HG03139 (cell line): ENCODE measurements around the gene ACAA1.
"Not testable (repeated sequence)": the region's sequence is repeated elsewhere in the genome, so short reads cannot be mapped to it uniquely, and the experiment has no call there.

ENCODE experiments used
- ATAC-seq: cut with Tn5 transposase; IDR thresholded peaks from one replicate; pipeline ENCODE4 v1.9.1; 2021; ENCODE audit not compliant: unreplicated experiment

The ACAA1 gene, protein sequence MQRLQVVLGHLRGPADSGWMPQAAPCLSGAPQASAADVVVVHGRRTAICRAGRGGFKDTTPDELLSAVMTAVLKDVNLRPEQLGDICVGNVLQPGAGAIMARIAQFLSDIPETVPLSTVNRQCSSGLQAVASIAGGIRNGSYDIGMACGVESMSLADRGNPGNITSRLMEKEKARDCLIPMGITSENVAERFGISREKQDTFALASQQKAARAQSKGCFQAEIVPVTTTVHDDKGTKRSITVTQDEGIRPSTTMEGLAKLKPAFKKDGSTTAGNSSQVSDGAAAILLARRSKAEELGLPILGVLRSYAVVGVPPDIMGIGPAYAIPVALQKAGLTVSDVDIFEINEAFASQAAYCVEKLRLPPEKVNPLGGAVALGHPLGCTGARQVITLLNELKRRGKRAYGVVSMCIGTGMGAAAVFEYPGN

DNA sequence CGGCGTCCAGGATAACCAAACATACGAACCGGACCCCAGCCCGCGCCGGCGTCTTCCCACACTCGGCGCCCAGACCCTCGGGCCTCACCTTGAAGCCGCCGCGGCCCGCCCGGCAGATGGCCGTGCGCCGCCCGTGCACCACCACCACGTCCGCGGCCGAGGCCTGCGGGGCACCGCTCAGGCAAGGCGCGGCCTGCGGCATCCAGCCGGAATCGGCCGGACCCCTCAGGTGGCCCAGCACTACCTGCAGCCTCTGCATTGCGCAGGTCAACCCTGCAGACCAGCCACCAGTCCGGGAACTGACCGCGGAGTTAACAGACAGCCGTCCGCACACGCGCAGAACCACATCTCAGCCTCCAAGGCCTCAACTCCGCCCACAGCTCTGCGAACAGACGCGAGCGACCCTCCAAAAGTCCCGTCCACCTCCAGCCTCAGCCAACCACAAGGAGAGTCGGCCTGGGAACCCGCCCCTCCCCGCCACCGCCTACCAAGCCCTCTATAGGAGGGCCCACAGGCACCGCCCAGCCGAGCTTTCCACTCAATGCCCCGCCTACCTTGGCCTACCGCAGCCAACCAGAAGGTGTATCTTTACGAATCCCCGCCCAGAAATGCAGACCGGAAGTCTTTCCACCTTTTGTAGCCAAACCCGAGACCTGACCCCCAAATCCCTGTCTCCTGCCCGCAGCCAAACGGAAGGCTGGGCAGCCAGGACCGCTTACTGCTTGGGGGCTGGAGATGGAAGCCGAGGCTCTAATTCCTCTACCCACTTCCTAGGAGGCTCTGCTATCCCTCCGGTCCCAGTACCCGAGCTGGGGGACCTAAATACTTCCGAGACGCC lies at the start of gene ACAA1:
Gene ACAA1, minus strand, starts transcription at position 351 of the 838 bp plus-strand sequence. Its CDS starts 92 bp downstream, at position 259.
- peak; percentile 84 for ATAC-seq

DNA sequence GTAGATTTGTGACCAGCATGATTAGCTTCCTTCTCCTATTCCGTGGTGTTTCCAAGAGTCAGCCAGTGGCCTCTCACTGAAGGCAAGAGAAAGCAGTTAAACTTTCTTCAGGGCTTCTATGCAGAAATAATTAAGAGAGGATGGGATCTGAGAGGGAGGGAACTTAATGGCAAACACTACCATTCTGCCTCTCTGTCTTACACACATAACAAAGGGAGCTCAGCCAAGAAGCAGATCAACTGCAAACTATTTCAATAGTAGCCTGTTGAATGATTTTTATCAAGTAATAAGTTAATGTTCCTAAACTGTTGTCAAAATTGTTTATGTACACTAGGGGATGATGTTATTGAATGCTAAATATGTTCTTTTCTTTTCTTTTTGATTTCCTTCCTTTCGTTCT lies 40.3 kb upstream of the ACAA1 start:
- no peak for ATAC-seq

DNA sequence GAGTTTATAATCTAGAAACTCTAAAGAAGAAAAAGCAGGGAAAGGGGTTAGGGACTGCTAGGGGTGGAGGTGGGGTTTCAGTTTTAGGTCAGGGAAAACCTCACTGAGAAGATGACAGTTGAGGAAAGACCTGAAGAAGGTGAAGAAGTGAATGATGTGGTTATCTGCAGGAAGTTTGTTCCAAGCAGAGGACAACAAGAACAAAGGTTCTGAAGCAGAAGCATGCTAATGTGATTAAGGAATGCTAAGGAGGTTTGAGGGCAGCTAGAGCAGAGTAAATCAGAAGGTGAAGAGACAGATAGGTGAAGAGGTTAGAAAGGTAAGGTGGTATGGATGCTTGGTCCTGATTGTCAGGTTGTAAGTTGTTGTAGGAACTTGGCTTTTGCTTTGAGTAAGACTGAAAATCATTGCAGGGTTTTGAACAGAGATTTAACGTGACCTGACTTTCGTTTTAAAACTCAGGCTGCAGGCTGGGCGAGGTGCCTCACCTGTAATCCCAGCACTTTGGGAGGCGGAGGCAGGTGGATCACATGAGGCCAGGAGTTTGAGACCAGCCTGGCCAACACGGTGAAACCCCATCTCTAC lies 37.0 kb upstream of the ACAA1 start:
- ATAC-seq = no peak

DNA sequence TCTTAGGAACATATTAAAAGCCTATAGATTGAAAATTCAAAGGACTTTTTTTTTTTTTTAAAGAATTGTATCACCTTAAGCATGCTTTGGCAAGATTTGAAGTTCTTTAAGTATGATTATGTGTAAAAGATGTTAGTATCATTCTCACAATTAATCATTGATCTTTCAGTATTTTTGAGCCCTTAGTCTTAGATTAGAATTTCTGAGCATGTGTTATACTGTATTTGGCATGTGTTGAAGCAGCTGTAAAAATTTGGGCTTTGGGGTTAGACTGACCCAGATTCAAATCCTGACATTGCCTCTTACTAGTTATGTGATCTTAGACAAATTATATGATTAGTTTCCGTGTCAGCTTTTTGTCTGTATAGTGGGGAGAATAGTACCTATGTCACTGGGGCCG lies 34.7 kb upstream of the ACAA1 start:
- ATAC-seq = no peak

DNA sequence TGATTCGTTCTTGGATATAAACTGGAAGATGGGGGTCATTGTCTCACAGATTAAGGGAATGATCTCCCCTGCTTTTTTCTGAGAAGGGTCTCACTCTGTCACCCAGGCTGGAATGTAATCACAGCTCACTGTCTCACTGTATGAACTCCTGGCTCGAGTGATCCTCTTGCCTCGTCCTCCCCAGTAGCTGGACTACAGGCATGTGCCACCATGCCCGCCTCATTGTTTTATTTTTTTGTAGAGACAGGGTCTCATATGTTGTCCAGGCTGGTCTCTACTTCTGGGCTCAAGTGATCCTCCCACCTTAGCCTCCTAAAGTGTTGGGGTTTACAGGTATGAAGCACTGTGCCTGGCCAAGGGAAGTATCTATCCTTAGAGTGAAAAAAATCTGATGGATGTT lies 33.8 kb upstream of the ACAA1 start:
- ATAC-seq = no peak

DNA sequence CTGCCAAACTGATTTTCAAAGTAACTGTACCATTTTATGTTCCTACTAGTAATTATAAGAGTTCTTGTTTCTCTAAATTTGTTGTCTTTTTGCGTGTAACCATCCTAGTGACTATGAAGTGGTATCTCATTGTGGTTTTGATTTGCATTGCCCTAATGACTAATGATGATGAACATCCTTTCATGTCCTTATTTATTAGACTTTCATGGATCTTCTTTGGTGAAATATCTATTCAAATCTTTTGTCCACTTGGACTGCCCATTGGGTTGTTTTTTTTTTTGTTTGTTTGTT lies 32.0 kb upstream of the ACAA1 start:
- ATAC-seq = no peak

DNA sequence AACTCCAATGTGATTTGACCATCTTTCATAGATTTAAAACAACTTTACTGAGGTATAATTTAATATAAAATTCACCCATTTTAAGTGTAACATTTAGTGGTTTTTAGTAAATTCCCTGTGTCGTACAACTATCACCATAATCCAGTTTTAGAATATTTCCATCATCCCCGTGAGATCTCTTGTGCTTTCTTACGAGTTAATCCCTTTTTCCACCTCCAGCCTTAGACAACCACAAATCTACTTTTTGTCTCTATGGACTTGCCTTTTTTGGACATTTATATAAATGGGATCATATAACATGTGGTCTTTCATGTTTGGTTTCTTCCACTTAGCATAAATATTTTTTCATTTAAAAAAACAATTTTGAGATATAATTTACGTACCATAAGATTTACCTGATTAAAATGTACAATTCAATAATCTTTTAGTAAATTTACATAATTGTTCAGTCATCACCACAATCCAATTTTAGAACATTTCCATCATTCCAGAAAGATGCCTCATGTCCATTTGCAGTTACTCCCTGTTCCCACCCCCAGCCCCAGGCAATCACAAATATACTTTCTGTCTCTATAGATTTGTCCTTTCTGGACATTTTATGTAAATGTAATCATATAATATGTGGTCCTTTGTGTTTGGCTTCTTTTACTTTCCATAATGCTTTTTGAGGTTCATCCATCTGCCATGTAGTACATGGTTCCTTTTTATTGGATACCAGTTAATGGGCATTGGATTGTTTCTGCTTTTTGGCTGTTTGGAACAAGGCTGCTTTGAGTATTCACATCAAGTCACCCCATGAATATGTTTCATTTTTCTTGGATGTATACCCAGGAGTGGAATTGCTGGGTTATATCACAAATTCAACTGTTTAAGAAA lies 31.5 kb upstream of the ACAA1 start:
- no peak for ATAC-seq

DNA sequence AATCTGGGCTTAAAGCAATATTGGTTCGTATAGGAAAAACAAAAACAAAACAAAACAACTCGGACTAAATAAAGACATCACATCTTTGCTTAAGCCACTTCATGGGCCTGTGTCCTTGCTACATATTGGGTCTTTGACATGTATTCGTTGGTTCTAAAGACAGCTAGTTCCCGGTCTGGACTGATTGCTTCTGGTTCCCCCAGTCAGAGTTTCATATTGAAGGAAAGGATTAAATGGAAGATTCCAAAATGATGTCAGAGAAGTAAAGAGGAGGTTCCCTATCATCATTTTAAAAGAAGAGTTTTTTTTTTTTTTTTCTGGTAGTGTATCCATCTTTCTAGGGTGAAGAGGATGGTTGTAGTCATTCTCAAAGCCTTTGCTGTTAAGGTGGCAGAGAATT lies 30.7 kb upstream of the ACAA1 start:
- ATAC-seq = no peak

DNA sequence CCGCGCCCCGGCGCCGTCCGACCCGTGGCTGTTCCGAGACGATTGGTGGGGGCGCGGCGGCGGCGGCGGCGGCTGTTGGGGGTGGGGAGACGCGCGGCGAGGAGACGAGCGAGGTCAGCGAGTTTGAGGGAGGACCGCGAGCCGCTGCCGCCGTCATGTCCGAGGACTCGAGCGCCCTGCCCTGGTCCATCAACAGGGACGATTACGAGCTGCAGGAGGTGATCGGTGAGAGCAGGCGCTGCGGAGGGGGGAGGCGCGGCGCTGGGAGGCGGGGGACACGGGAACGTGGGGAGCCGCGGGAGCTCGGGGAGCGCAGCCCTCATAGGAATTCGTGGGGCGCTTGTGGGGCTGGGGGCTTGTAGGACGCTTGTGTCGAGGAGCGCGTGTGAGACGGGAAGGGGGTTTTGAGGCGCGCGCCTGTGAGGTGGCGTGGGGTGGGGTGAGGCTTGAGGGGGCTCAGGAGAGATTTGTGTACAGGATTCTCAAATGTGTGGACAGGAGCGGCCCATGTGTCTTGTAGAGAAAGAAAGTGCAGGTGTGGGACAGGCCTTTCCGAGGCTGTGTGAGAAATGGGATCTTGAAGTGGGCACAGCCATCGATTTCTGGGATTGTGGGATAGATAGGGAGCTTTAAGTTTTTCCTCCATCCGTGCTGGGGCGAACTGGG lies 28.9 kb upstream of the ACAA1 start:
- ATAC-seq = no peak

DNA sequence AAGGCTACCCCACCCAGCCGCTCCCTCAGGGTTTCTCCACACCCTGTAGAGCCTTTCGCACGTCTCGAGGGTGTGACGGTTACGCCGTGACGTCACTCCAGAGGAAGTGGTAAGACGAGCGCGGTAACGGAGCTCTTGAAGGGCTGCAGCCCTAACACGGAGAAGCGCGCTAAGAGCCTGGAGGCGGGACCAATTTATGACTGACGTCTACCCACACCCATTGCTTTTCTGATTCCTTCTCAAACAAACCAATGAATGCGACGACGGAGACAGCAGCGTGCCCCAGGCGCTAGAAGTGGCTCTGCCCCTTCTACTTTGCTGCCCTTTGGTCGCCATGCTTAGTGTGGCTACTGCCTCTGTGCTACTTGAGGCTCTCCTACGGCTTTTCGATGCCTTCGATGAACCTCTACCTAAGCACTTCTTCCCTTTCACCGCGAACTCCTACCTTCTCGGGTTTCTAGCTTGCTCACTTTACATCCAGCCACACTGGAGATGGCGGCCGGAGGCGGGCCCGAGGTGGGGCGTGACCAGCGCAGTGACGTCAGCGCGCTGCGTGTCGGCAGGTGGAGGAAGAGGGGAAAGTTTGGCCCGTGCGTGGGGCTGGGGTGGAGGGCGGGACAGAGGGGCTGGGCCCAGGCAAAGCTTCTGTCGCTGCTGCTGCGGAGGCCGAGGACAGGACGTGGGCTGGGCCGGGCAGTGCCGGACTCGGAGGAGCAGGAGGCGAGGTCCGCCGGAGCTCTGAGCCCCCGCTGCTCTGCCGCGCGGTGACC lies 28.2 kb upstream of the ACAA1 start, which contains the start of gene OXSR1:
Gene OXSR1, plus strand, starts transcription at position 586 of the 770 bp plus-strand sequence. CDS start 340 bp downstream, outside the sequence.
- peak; percentile 88 for ATAC-seq

DNA sequence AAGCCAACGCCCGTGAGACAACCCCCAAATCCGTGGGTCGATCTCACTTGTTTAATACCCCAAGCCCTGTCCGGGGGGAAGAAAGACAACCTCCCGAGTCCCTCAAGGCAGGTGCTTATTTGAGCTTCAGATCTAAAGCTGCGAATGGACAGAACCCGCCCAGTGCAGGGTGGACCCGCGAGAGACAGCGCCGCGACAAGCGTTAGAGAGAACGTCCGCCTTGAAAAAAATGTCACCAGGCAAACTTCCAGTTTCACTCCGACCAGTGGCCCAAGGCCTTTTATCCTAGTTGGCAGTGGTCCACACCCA lies 27.7 kb upstream of the ACAA1 start:
- ATAC-seq = no peak

DNA sequence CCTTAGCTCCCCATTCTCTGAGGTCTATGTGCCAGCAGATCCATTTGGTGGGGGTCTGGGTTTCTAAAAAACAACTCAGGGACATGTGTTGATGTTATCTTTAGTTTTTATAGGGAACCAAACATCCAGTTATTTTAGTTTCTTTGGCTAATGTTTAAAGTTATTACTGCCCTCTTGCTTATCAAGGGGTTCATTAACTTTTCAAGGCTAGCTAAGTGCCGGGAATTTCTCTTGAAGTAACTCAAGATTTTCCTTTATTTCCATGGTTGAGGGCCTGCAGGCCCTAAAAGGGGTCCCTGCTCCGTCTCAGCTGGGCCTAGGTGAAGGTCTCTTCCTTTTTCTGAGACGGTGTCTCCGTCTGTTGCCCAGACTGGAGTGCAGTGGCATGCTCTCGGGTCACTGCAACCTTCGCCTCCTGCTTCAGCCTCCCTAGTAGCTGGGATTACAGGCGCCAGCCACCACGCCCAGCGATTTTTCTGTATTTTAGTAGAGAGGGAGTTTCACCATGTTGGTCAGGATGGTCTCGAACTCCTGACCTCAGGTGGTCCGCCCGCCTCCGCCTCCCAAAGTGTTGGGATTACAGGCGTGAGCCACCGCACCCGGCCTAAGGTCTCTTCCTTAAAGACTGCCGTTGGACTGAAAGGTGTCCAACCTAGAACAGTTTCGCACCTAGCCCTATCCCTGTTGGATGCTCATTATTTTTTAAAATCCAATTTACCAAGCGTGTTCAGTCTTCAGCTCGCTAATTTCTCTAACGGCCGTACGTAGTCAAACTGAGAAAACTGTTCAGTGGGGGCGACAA lies 27.1 kb upstream of the ACAA1 start:
- ATAC-seq = no peak

DNA sequence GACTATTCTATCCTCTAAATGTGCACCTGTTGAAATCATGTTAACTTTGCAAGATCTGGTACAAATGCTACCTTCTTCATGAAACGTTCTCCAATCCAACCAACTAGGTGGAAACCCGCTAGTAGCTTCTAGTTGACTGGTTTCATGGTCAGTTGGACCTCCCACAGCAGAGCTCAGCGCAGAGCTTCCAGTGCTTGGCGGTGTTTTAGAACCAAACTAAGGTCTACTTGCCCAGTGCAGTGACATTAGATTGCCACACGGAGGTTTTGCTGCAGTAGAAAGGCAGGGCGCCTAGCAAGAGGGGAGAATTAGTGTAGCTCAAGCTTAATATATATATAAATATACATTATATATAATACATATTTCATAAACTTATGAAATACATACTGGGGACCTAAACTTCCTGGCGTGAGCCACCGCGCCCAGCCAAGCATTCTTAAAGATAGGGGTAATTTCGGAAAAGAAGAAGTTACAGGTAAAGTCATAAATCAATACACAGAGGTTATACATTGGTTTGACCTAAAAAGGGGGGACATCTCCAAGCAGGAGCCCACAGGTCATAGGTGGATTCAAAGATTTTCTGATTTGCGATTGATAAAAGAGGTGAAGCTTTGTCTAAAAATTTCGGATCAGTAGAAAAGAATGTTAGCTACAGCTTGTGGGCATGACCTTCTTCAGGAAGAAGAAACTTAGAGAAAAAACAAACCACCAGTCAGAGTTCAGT lies 26.4 kb upstream of the ACAA1 start:
- ATAC-seq = no peak

DNA sequence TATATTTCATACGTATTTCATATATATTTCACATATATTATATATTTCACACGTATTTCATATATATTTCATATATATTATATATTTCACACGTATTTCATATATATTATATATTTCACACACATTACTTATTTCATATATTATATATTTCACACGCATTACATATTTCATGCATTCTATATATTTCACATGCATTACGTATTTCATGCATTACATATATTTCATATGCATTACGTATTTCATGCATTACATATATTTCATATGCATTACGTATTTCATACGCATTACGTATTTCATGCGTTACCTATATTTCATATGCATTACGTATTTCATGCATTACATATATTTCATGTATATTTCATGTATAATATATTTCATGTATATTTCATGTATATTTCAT lies 23.8 kb upstream of the ACAA1 start:
- ATAC-seq = not testable (repeated sequence)

DNA sequence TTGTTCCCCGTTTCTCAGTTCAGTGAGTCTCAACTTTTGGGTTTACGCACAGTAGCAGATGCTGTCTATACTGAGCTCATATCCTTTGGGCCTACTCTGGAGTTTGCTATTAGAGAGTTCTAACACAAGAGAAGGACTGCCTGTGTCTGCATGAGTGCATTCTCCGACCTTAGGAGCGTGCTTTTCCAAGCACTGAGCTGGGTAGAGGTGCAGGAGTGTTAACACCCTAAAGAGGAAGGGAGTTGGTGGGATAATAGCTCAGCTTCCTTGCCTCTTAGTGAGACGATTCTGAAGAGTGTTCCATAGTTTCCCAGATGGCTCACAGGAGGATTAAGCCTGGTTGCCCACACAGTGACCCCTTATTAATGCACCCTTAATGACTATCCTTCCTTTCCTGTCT lies 21.5 kb upstream of the ACAA1 start:
- ATAC-seq = no peak

DNA sequence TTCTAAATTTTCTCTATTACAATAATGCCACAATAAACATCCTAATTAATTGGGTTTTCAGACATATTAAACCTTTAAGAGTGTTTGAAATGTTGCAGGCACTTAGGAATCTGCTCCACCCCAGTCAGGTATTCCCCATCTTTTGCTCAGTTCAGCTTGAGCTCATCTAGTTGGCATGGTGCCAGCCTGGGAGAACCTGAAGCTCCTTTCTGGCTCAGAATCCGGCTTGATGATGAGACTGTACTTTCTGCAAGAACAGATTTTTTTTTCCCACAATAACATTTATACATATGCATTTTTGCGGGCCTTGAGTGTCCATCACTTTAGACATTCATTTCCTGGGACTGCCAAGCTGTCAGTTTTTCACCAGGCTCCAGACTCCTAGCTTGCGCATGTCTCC lies 20.7 kb upstream of the ACAA1 start:
- ATAC-seq = no peak

DNA sequence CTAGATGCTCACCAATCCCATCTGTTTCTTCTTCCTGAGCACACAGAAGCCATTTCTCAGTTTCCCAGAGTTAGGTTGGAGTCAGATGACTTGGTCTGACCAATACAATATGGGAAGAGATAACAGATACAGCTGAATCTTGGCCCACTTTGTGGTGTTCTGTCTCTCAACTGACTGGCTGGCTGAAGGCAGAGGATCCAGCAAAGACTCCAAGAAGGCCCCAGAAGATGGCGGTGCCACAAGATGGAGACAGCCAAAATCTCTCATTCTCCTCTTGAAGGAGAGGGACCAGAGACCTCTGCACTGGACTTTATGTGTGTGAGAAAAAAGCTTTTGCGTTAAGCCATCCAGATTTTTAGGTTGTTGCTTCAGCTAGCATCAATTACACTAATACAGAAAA lies 20.2 kb upstream of the ACAA1 start:
- ATAC-seq = no peak

DNA sequence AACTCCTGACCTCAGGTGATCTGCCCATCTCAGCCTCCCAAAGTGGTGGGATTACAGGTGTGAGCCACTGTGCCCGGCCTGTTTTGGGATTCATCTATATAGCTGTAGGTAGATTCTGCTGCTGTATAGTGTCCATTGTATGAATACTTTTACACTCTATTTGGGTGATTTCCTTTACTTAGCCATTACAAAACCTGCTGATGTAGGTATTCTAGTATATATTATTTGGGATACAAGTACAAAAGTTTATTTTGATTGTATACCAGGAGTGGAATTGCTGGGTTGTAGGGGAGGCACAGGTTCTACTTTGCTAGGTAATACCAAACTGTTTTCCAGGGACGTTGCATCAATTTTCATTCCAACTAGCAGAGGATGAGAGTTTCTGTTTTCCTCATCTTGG lies 18.9 kb upstream of the ACAA1 start:
- ATAC-seq = no peak
